HPDE6-E6E7 (cell line): ENCODE data around the gene SLC24A4.

Experiments used
- DNase-seq: peaks from one replicate; pipeline ENCODE4 v3.0.0; 2011; ENCODE audit warnings: missing footprints; ENCODE audit errors: extremely low spot score

Gene SLC24A4

GRCh38 chr14:92458136-92459029, 135.4 kb downstream of the SLC24A4 start:
- DNase-seq = no peak

GRCh38 chr14:92459030-92459949, 136.3 kb downstream of the SLC24A4 start:
- no peak for DNase-seq

- DNase-seq = no peak
These were observed 137.0 kb downstream of the SLC24A4 start for GRCh38 chr14:92459950-92460421.

GRCh38 chr14:92460541-92460915, 137.6 kb downstream of the SLC24A4 start:
- no peak for DNase-seq

- no peak for DNase-seq
These were observed 138.1 kb downstream of the SLC24A4 start for GRCh38 chr14:92460916-92461579.

GRCh38 chr14:92461891-92462290, 138.9 kb downstream of the SLC24A4 start:
- DNase-seq = no peak

- no peak for DNase-seq
These were observed 139.6 kb downstream of the SLC24A4 start for GRCh38 chr14:92462568-92462967.

GRCh38 chr14:92463141-92463540, 140.2 kb downstream of the SLC24A4 start:
- no peak for DNase-seq

GRCh38 chr14:92464156-92464555, 141.2 kb downstream of the SLC24A4 start:
- DNase-seq = no peak

GRCh38 chr14:92464716-92465115, 141.8 kb downstream of the SLC24A4 start:
- DNase-seq = no peak

- DNase-seq = no peak
These were observed 142.5 kb downstream of the SLC24A4 start for GRCh38 chr14:92465353-92466055.

GRCh38 chr14:92466059-92466458, 143.1 kb downstream of the SLC24A4 start:
- no peak for DNase-seq

- DNase-seq = no peak
These were observed 146.6 kb downstream of the SLC24A4 start for GRCh38 chr14:92469515-92469914.

GRCh38 chr14:92470215-92470614, 147.2 kb downstream of the SLC24A4 start:
- peak; percentile 32 for DNase-seq

GRCh38 chr14:92470811-92471210, 147.8 kb downstream of the SLC24A4 start:
- no peak for DNase-seq

GRCh38 chr14:92471919-92472318, 149.0 kb downstream of the SLC24A4 start:
- peak; percentile 90 for DNase-seq

GRCh38 chr14:92472860-92473259, 149.9 kb downstream of the SLC24A4 start:
- DNase-seq = peak; percentile 14

- DNase-seq = peak; percentile 35
These were observed 150.4 kb downstream of the SLC24A4 start for GRCh38 chr14:92473261-92473968.

GRCh38 chr14:92473969-92474535, 151.1 kb downstream of the SLC24A4 start:
- no peak for DNase-seq

- DNase-seq = no peak
These were observed 152.1 kb downstream of the SLC24A4 start for GRCh38 chr14:92475037-92475436.
